ENCODE measurements around the gene PIK3C2G.

Gene PIK3C2G

GRCh38 chr12:18304609-18305008, 43.3 kb downstream of the PIK3C2G start:
- TF ChIP-seq POLR2AphosphoS5 (IDR thresholded peaks at IDR 0.05; ENCODE audit: low read depth, low read length) (no peak), FOXP2 (optimal IDR thresholded peaks at IDR 0.05; ENCODE audit: borderline replicate concordance, extremely low read depth, extremely low read length, insufficient read depth) (no peak), REST (IDR thresholded peaks at IDR 0.05; ENCODE audit: insufficient read depth in 1 of 2, low read depth in 2 of 2, low read length in 2 of 2) (no peak), TAF1 (IDR thresholded peaks at IDR 0.05; ENCODE audit: borderline replicate concordance, insufficient read depth, low read length) (no peak), SIN3A (IDR thresholded peaks at IDR 0.05; ENCODE audit: borderline replicate concordance, insufficient read depth, low read length) (no peak)

GRCh38 chr12:18306311-18306710, 45.0 kb downstream of the PIK3C2G start:
- TF ChIP-seq SIN3A (IDR thresholded peaks at IDR 0.05; ENCODE audit: borderline replicate concordance, insufficient read depth, low read length): no peak

- TF ChIP-seq FOXP2 (optimal IDR thresholded peaks at IDR 0.05; ENCODE audit: borderline replicate concordance, extremely low read depth, extremely low read length, insufficient read depth) (no peak), TAF1 (IDR thresholded peaks at IDR 0.05; ENCODE audit: borderline replicate concordance, insufficient read depth, low read length) (no peak), POLR2AphosphoS5 (IDR thresholded peaks at IDR 0.05; ENCODE audit: low read depth, low read length) (no peak), REST (IDR thresholded peaks at IDR 0.05; ENCODE audit: insufficient read depth in 1 of 2, low read depth in 2 of 2, low read length in 2 of 2) (no peak), SIN3A (IDR thresholded peaks at IDR 0.05; ENCODE audit: borderline replicate concordance, insufficient read depth, low read length) (no peak)
These were observed 52.0 kb downstream of the PIK3C2G start for GRCh38 chr12:18313306-18313705.

- TF ChIP-seq REST (IDR thresholded peaks at IDR 0.05; ENCODE audit: insufficient read depth in 1 of 2, low read depth in 2 of 2, low read length in 2 of 2): no peak
- no peak for TF ChIP-seq POLR2AphosphoS5 (IDR thresholded peaks at IDR 0.05; ENCODE audit: low read depth, low read length)
- no peak for TF ChIP-seq SIN3A (IDR thresholded peaks at IDR 0.05; ENCODE audit: borderline replicate concordance, insufficient read depth, low read length)
- TF ChIP-seq FOXP2 (optimal IDR thresholded peaks at IDR 0.05; ENCODE audit: borderline replicate concordance, extremely low read depth, extremely low read length, insufficient read depth): no peak
These were observed 58.8 kb downstream of the PIK3C2G start for GRCh38 chr12:18320036-18320617.

- TF ChIP-seq FOXP2 (optimal IDR thresholded peaks at IDR 0.05; ENCODE audit: borderline replicate concordance, extremely low read depth, extremely low read length, insufficient read depth) (no peak), TAF1 (IDR thresholded peaks at IDR 0.05; ENCODE audit: borderline replicate concordance, insufficient read depth, low read length) (no peak), REST (IDR thresholded peaks at IDR 0.05; ENCODE audit: insufficient read depth in 1 of 2, low read depth in 2 of 2, low read length in 2 of 2) (no peak), POLR2AphosphoS5 (IDR thresholded peaks at IDR 0.05; ENCODE audit: low read depth, low read length) (no peak), SIN3A (IDR thresholded peaks at IDR 0.05; ENCODE audit: borderline replicate concordance, insufficient read depth, low read length) (no peak)
These were observed 59.7 kb downstream of the PIK3C2G start for GRCh38 chr12:18320976-18321375.

Data from PFSK-1 (cell line).